OCI-LY7 (cell line): ENCODE data around the gene SRGAP1. TPM values are rescaled to one million over a fixed set of nuclear protein-coding genes. Genes with fewer than 3 reads are reported as not detected.

Experiments
- BruUV-seq: library from RNA; stranded (reverse); fragments of 400-500 nt; replicated peaks from 2 replicates; lab custom pipeline; 2021; lab: Mats Ljungman, UMichigan
- CTCF ChIA-PET: fragments of 300-600 bp; sonication (Branson Sonifier 250); formaldehyde crosslinking; loops from one replicate; lab custom pipeline; 2022; ENCODE audit warnings: antibody characterized with exemption; ENCODE audit not compliant: unreplicated experiment; lab: Charles Lee
- POLR2A ChIA-PET: fragments of 300-600 bp; sonication (Branson Sonifier 250); formaldehyde crosslinking; loops from one replicate; lab custom pipeline; 2022; ENCODE audit warnings: antibody characterized with exemption; lab: Charles Lee
- DNase-seq: peaks from one replicate; pipeline ENCODE4 v3.0.0-alpha.2; 2015; ENCODE audit warnings: low spot score
- H2AFZ ChIP-seq: fragments of 200-600 bp; sonication (generic), shearing (Covaris generic); 2 replicates; pipeline ENCODE4 v1.6.1; 2014; ENCODE audit warnings: mild to moderate bottlenecking, antibody characterized with exemption, low read length, moderate library complexity
- H3K27ac ChIP-seq: fragments of 200-600 bp; sonication (generic); 2 replicates; pipeline ENCODE4 v1.5.1; 2014; ENCODE audit warnings: mixed run types, low read depth, mild to moderate bottlenecking, moderate library complexity, low read length, inconsistent platforms; ENCODE audit not compliant: poor library complexity, severe bottlenecking
- H3K36me3 ChIP-seq: fragments of 200-600 bp; sonication (generic); 2 replicates; pipeline ENCODE4 v1.6.1; 2014; ENCODE audit warnings: mild to moderate bottlenecking, antibody characterized with exemption, low read length, moderate library complexity, mixed read lengths; ENCODE audit not compliant: insufficient read depth
- H3K4me1 ChIP-seq: fragments of 200-600 bp; sonication (generic); 2 replicates; pipeline ENCODE4 v1.5.1; 2014; ENCODE audit warnings: mild to moderate bottlenecking, low read length; ENCODE audit not compliant: insufficient read depth, poor library complexity, severe bottlenecking
- H3K4me2 ChIP-seq: fragments of 200-600 bp; sonication (generic); 2 replicates; pipeline ENCODE4 v1.6.1; 2014; ENCODE audit warnings: mild to moderate bottlenecking, low read length
- H3K4me3 ChIP-seq: fragments of 200-600 bp; sonication (generic); 2 replicates; pipeline ENCODE4 v1.5.1; 2014; ENCODE audit warnings: mild to moderate bottlenecking, low read depth, low read length; ENCODE audit not compliant: poor library complexity, severe bottlenecking
- H3K79me2 ChIP-seq: fragments of 200-600 bp; sonication (generic); 2 replicates; pipeline ENCODE4 v1.6.1; 2016; ENCODE audit warnings: low read depth, mild to moderate bottlenecking, low read length, moderate library complexity, mixed read lengths; ENCODE audit not compliant: insufficient read depth
- H3K9me2 ChIP-seq: fragments of 200-600 bp; sonication (generic); 2 replicates; pipeline ENCODE4 v1.6.1; 2016; ENCODE audit warnings: mild to moderate bottlenecking, low read length, mixed read lengths; ENCODE audit not compliant: insufficient read depth
- H3K9me3 ChIP-seq: fragments of 200-600 bp; sonication (generic); 2 replicates; pipeline ENCODE4 v1.6.1; 2014; ENCODE audit warnings: mild to moderate bottlenecking, mixed run types, low read length, mixed read lengths
- H4K20me1 ChIP-seq: fragments of 200-600 bp; sonication (generic); 2 replicates; pipeline ENCODE4 v1.6.1; 2014; ENCODE audit warnings: mild to moderate bottlenecking, antibody characterized with exemption, low read length, moderate library complexity, mixed read lengths; ENCODE audit not compliant: insufficient read depth
- EZH2phosphoT487 ChIP-seq: fragments of 200-600 bp; sonication (generic); IDR thresholded peaks from 2 replicates; pipeline ENCODE4 v1.6.1; 2018; ENCODE audit warnings: low read depth, borderline replicate concordance, mild to moderate bottlenecking, mixed run types, antibody characterized with exemption, low read length, moderate library complexity, mixed read lengths
- intact Hi-C: fragments of 100-400 bp; cut with micrococcal nuclease; formaldehyde crosslinking; loops from one replicate; pipeline ENCODE4 v1.10.0; 2022; ENCODE audit not compliant: unreplicated experiment
- total RNA-seq, 2 experiments: library from RNA; depleted of rRNA in 1 of 2; stranded (reverse); fragments of >200 nt in 1 of 2; shearing (Covaris generic) in 1 of 2; gene quantifications; 2 replicates each; pipeline ENCODE4 v1.2.3, GENCODE V29; 2014 to 2022
- TF ChIP-seq, protein P1 (sequence below): fragments of 200-600 bp; sonication (generic); conservative IDR thresholded peaks from 2 replicates; pipeline ENCODE4 v1.5.1; 2014; ENCODE audit warnings: mild to moderate bottlenecking, antibody characterized with exemption, low read length, moderate library complexity, mixed read lengths

The SRGAP1 gene
- total RNA-seq, 2 experiments from 2014 or later: 0.06 TPM; not detected in 1

DNA sequence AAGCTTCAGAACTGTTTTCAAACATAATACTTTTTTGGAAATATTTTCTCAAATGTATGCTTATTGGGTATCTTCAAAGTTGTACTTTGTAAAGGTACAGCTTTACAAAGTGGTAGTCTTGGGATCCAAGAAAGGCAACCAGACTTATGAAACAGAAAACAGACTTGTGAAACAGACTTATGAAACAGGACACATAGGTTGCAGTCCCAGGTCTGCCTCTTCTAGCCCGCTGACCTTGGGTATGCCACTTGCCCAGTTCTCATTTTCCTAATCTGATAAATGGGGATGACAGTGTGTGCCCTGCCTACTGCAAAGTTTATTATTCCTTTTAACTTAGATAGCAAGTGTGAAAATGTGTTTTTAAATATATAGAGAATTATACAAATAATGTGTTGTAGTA is 263.3 kb downstream of the SRGAP1 start:
- Histone ChIP-seq H2AFZ (no peak overlapping the region), H3K36me3 (no peaks in the 10 kb centered on the region), H3K27ac (no peak overlapping the region), H4K20me1 (no peaks in the 10 kb centered on the region), H3K4me2 (no peak overlapping the region), H3K79me2 (no peaks in the 10 kb centered on the region), H3K4me3 (no peak overlapping the region), H3K4me1 (no peaks in the 10 kb centered on the region), H3K9me3 (no peaks in the 10 kb centered on the region), H3K9me2 (no peaks in the 10 kb centered on the region)
- CTCF ChIA-PET: no interaction called here
- no peak for DNase-seq
- no TSS peak for BruUV-seq
- TF ChIP-seq EZH2phosphoT487: no peak
- TF ChIP-seq, protein P1, sequence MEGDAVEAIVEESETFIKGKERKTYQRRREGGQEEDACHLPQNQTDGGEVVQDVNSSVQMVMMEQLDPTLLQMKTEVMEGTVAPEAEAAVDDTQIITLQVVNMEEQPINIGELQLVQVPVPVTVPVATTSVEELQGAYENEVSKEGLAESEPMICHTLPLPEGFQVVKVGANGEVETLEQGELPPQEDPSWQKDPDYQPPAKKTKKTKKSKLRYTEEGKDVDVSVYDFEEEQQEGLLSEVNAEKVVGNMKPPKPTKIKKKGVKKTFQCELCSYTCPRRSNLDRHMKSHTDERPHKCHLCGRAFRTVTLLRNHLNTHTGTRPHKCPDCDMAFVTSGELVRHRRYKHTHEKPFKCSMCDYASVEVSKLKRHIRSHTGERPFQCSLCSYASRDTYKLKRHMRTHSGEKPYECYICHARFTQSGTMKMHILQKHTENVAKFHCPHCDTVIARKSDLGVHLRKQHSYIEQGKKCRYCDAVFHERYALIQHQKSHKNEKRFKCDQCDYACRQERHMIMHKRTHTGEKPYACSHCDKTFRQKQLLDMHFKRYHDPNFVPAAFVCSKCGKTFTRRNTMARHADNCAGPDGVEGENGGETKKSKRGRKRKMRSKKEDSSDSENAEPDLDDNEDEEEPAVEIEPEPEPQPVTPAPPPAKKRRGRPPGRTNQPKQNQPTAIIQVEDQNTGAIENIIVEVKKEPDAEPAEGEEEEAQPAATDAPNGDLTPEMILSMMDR: no peak
- intact Hi-C loops: no loop called here
- POLR2A ChIA-PET: no interaction called here

DNA sequence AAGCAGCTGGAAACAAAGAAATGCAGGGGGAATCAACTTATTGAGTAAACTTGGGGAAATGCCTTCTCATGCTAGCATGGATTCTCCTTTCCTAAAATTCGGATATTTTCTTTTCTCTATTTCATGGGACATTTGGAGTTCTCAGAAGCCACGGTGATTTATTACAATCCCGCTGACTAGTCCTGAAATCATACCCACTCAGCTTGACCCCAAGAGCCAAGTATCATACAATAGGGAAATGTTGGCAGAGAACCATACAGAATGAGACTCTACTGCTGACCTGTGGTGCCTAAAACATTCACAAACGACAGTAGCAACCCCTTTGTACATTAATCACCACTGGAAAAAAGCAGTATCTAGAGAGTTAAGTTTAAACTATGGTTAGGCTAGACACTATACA is 265.2 kb downstream of the SRGAP1 start:
- ChIA-PET CTCF (no interaction called here), POLR2A (interaction anchor here (0.5 to 0.6 kb wide), 2 partner anchors 23 to 403 kb away, joined by 3 to 5 read pairs; no protein-coding TSS in a partner anchor)
- H2AFZ ChIP-seq: no peak overlapping the region
- no peaks in the 10 kb centered on the region for H3K9me2 ChIP-seq
- no peak overlapping the region for H3K4me2 ChIP-seq
- H3K79me2 ChIP-seq: no peaks in the 10 kb centered on the region
- no peak overlapping the region for H3K4me3 ChIP-seq
- H3K9me3 ChIP-seq: no peaks in the 10 kb centered on the region
- TF ChIP-seq, protein P1: no peak
- TF ChIP-seq EZH2phosphoT487: no peak
- no peaks in the 10 kb centered on the region for H3K4me1 ChIP-seq
- intact Hi-C loops: no loop called here
- no peaks in the 10 kb centered on the region for H3K36me3 ChIP-seq
- no peaks in the 10 kb centered on the region for H4K20me1 ChIP-seq
- no peak for DNase-seq
- BruUV-seq: no TSS peak
- no peak overlapping the region for H3K27ac ChIP-seq

DNA sequence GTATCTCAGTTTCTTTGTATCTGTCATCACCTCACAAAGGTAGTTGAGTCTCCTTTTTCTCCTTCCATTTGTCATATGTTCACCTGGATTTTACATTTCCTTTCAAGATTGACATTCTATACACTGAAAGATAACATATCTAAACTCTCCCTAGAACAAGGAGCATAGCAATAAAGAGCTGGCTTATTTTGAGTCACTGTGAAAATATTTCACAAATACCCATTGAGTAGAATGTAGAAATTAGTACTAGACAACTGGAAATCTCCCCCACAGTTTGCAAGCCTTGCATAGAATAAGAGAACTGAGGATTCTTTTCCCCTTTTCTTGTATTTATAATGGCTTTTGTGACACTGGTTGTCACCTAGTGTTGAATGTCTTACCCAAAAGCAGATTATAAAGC is 266.4 kb downstream of the SRGAP1 start:
- no peak overlapping the region for H3K4me2 ChIP-seq
- intact Hi-C loops: no loop called here
- H3K27ac ChIP-seq: no peak overlapping the region
- no peaks in the 10 kb centered on the region for H3K4me1 ChIP-seq
- no peaks in the 10 kb centered on the region for H3K9me2 ChIP-seq
- DNase-seq: no peak
- ChIA-PET POLR2A (no interaction called here), CTCF (no interaction called here)
- TF ChIP-seq, protein P1: no peak
- no peak for TF ChIP-seq EZH2phosphoT487
- no peaks in the 10 kb centered on the region for H4K20me1 ChIP-seq
- no TSS peak for BruUV-seq
- no peaks in the 10 kb centered on the region for H3K79me2 ChIP-seq
- H3K9me3 ChIP-seq: no peaks in the 10 kb centered on the region
- H3K36me3 ChIP-seq: no peaks in the 10 kb centered on the region
- no peak overlapping the region for H2AFZ ChIP-seq
- H3K4me3 ChIP-seq: no peak overlapping the region
